HG02884 (cell line): ENCODE data around the gene ZNF575.

Experiments used
- ATAC-seq: cut with Tn5 transposase; IDR thresholded peaks from one replicate; pipeline ENCODE4 v1.9.1; 2021; ENCODE audit warnings: mild to moderate bottlenecking, moderate library complexity; ENCODE audit not compliant: unreplicated experiment

The ZNF575 gene

DNA sequence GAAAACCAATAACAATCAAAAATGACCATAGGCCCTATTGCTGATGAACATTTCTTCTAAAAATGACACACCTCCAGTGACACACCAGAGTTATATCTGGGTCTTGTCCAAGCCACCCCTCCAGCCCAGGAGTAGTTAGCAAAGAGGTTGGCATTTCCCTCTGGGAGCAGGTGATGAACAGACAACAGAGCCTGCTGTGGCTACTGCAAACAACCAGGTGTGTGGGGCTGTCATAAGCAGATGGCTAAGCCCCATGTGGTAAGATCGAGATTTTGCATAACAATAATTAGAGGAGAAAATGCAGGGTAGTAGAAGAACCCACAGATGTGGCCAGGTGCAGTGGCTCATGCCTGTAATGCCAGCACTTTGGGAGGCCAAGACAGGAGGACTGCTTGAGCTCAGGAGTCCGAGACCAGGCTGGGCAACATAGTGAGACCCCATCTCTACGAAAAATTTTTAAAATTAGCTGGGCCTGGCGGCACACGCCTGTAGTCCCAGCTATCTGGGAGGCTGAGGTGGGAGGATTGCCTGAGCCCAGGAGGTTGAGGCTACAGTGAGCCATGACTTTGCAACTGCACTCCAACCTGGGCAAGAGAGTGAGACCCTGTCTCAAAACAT is 37.3 kb downstream of the ZNF575 start:
- ATAC-seq = no peak

- no peak for ATAC-seq
These were observed 39.2 kb downstream of the ZNF575 start for GRCh38 chr19:43572171-43572588.

GRCh38 chr19:43574424-43575155 is 41.6 kb downstream of the ZNF575 start:
- ATAC-seq = no peak

DNA sequence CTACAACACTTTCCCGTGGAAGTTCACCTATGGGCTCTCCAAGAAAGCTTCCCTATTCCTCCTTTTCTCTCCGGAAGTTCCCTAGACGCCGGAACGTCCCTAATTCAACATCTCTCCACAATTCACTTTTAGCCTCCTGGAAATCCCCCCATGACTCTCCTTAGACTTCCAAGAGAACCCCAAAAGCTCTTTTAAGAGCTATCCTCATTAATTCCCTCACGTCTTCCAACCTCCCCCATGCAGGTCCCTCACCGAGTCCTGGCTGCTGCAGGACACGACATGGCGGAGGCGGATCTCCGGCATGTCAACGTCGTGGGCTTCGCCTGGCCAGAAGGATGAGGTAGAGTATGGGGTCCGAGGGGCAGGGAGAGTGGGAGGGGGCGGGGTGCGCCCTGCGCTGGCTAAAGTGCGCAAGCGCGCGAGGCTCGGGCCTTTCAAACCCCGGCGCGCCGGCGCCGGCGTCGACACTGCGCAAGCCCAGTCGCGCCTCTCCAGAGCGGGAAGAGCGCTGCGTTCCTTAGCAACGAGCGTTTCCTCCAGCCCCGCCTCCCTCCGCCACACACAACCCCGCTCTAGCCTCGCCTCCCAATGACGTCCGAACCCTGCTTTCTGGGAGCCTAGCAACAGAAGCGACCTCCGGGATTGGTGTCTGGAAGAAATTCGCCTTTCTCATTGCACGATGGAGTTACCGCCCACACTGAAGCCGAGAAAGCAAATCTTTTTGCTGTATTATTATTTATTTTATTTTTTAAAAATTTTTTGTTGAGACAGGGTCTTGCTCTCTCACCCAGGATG is 42.4 kb downstream of the ZNF575 start, which contains the start of the genes PINLYP and XRCC1:
Gene PINLYP (plus strand): TSS at position 646 of the 795 bp plus-strand sequence. CDS start 1,391 bp downstream, outside the sequence.
Gene XRCC1 (minus strand): TSS at position 372 of the 795 bp plus-strand sequence. CDS start 69 bp downstream, at position 303.
- ATAC-seq = peak; percentile 97

DNA sequence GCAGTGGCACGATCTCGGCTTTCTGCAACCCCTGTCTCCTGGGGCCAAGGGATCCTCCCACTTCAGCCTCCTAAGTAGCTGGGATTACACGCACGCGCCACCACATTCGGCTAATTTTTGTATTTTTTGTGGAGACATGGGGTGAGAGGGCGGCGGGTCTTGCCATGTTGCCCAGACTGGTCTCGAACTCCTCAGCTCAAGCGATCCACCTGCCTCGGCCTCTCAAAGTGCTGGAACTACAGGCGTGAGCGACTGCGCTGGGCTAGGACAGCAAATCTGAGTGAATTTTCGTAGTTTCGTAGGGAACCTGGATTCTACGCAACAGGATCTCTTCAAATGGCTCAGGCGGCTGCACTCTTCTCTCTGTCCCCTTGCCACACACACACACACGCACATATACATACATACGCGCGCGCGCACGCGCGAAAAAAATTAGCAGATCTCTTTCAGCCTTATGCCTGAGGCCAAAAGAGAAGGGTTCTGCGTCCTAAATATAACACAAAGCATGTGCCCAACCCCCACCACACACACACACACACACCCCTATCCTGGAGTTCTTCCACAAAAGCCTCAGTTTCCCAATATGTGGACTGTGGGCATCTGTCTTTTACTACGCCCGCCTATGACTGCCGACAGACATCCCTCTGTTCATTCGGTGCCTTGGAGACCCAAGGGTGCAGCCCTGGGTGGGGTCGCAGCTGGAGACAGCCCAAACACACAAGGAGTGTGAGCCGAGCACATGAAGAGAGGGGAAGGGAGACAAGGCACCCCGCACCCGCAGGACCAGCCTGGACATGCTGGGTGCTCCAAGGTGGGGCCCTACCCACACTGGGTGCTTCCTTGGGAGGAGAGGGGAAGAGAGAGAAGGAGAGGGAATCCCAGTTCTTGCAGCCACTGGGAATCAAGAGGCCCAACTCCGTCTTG is 43.2 kb downstream of the ZNF575 start:
- ATAC-seq = no peak

DNA sequence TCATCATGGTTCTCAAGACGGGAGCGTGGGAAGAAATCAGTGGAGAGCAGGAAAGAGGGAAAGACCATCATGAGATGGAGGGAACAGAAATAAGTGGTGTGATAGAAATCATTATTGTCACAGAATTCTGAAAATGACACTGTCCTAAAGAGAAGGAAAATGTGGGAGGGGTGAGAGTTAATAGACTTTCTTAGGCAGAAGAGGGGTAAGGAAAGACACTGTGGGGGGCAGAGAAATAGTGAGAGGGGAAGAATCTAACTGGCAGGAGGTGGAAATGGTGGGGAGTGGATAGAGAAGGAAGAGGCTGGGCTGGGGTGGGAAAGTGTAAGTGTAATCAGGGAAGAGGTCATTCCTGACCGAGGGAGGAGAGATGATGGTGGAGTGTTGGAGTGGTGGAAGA is 45.8 kb downstream of the ZNF575 start:
- no peak for ATAC-seq

DNA sequence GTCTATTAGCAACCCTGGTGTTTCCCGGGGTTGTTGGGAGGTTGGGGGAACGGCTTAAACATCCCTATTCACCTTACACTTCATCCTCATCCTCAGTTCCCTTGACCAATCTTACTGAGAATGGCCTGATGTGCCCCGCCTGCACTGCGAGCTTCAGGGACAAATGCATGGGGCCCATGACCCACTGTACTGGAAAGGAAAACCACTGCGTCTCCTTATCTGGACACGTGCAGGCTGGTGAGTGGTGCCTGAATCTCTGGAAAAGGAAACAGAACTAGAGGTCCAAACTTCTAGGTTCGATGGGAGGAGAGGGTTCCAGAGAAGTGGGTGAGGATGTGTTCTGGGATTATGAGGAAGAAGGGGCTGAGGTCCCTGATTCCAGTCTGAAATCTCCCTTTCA is 48.5 kb downstream of the ZNF575 start:
- no peak for ATAC-seq

- no peak for ATAC-seq
These were observed 49.5 kb downstream of the ZNF575 start for GRCh38 chr19:43582495-43582894.

- no peak for ATAC-seq
These were observed 51.5 kb downstream of the ZNF575 start for GRCh38 chr19:43584484-43584883.
